ENCODE results near the gene RAPGEF1.

GRCh38 chr9:131677049-131677443, 62.8 kb downstream of the RAPGEF1 start:
- TF ChIP-seq EP300 (IDR thresholded peaks at IDR 0.05) (no peak), MAX (IDR thresholded peaks at IDR 0.05) (no peak)
